Upper lobe of left lung (tissue), 6 donors: ENCODE data around the gene GTPBP4. TPM values are rescaled to one million over a fixed set of nuclear protein-coding genes. Genes with fewer than 3 reads are reported as not detected.

Experiments used
- ATAC-seq, 2 donors: fragments of 200-7000 bp; cut with Tn5 transposase; one replicate each; pipeline ENCODE4 v1.9.1; 2022; ENCODE audit warnings: mild to moderate bottlenecking in 2 of 2, moderate library complexity in 2 of 2; ENCODE audit not compliant: low FRiP score in 2 of 2
- DNase-seq, 2 donors: peaks; one replicate each; pipeline ENCODE4 v3.0.0-alpha.2; 2019 to 2020
- H3K27ac ChIP-seq, 4 donors: fragments of 200-600 bp; sonication (generic); one replicate each; pipeline ENCODE4 v1.5.1; 2016 to 2019
- H3K27me3 ChIP-seq, 4 donors: fragments of 200-600 bp; sonication (generic); one replicate each; pipeline ENCODE4 v1.5.1; 2017 to 2019
- H3K36me3 ChIP-seq, 4 donors: fragments of 200-600 bp; sonication (generic); one replicate each; pipeline ENCODE4 v1.5.1; 2016 to 2019
- H3K4me1 ChIP-seq, 4 donors: fragments of 200-600 bp; sonication (generic); one replicate each; pipeline ENCODE4 v1.5.1; 2018 to 2019
- H3K4me3 ChIP-seq, 4 donors: fragments of 200-600 bp; sonication (generic); one replicate each; pipeline ENCODE4 v1.5.1; 2017 to 2019; ENCODE audit warnings: mild to moderate bottlenecking in 2 of 4, moderate library complexity in 1 of 4
- H3K9me3 ChIP-seq, 4 donors: fragments of 200-600 bp; sonication (generic); one replicate each; pipeline ENCODE4 v1.5.1; 2018 to 2019
- CTCF ChIP-seq, 6 experiments: fragments of 450-650 bp in 4 of 6; fragments of 200-600 bp in 2 of 6; sonication (generic) in 2 of 6; IDR thresholded peaks; one replicate each; pipeline ENCODE4 v1.5.1; 2016 to 2019; ENCODE audit warnings: antibody characterized with exemption in 6 of 6
- EP300 ChIP-seq, 4 donors: sonication (generic); formaldehyde crosslinking; IDR thresholded peaks; one replicate each; pipeline ENCODE4 v1.5.1; 2017; ENCODE audit warnings: antibody characterized with exemption in 4 of 4, control low read depth in 2 of 4
- POLR2A ChIP-seq, 4 donors: fragments of 450-650 bp; IDR thresholded peaks; one replicate each; pipeline ENCODE4 v1.5.1; 2016 to 2017; ENCODE audit warnings: antibody characterized with exemption in 4 of 4, mild to moderate bottlenecking in 2 of 4
- POLR2AphosphoS5 ChIP-seq, 2 donors: sonication (generic); formaldehyde crosslinking; IDR thresholded peaks; one replicate each; pipeline ENCODE4 v1.5.1; 2017; ENCODE audit warnings: antibody characterized with exemption in 2 of 2
- WGBS, 2 donors: methylation state at CpG; one replicate each; pipeline ENCODE4 v1.1.5; 2017 to 2018; 5-methylcytosine and 5-hydroxymethylcytosine counted together
- total RNA-seq, 6 donors: library from RNA; depleted of rRNA in 4 of 6; stranded (reverse); fragments of >200 nt in 4 of 6; gene quantifications; one replicate each; pipeline versions ENCODE4 v1.1.0 to v1.2.1, GENCODE V29; 2016 to 2021
- donor health status: DM: no; HTN: no; CAD: no; lungs with moderate emphysema.
- donor health status: DM: no; HTN: yes; CAD: no; lungs with severe emphysema.

The GTPBP4 gene
- total RNA-seq, 6 donors from 2014 or later = 22.0 to 41.9 (median 33.3) TPM

- no peak overlapping the region for H3K4me3 ChIP-seq
- H3K27me3 ChIP-seq = no peaks in the 10 kb centered on the region
- peak overlapping the region; percentile 45 to 86 (median 71) for H3K27ac ChIP-seq
- peaks cover 13 to 45% (median 35%) of the 10 kb centered on the region in 4 donors for H3K4me1 ChIP-seq
- H3K36me3 ChIP-seq = no peaks in the 10 kb centered on the region
- WGBS, 2 donors = 59 to 79% methylated on average over 5 of the region's 5 CpGs
- ATAC-seq = peak in 1 of 2 donors; percentile 1
- TF ChIP-seq POLR2A (IDR thresholded peaks at IDR 0.05) (no peak), EP300 (IDR thresholded peaks at IDR 0.05) (no peak), POLR2AphosphoS5 (IDR thresholded peaks at IDR 0.05) (no peak), CTCF (IDR thresholded peaks at IDR 0.05) (no peak)
- peaks cover 0 to 11% (median 9%) of the 10 kb centered on the region in 4 donors for H3K9me3 ChIP-seq
- no peak for DNase-seq
Observed at GRCh38 chr10:974785-975074, 13.5 kb upstream of the GTPBP4 start.

DNA sequence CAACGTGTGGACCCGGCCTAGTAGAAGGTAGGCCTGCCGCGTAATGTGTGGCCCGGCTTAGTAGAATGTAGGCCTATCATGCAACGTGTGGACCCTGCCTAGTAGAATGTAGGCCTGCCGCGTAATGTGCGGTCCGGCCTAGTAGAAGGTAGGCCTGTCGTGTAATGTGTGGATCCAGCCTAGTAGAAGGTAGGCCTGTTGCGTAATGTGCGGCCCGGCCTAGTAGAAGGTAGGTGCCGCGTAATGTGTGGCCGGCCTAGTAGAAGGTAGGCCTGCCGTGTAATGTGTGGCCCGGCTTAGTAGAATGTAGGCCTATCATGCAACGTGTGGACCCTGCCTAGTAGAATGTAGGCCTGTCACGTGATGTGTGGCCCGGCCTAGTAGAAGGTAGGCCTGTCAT lies 11.9 kb upstream of the GTPBP4 start:
- ATAC-seq = no peak
- Histone ChIP-seq H3K36me3 (no peaks in the 10 kb centered on the region), H3K4me1 (peaks cover 2 to 37% (median 22%) of the 10 kb centered on the region in 4 donors), H3K27me3 (no peaks in the 10 kb centered on the region), H3K27ac (no peak overlapping the region), H3K9me3 (peaks cover 4 to 22% (median 21%) of the 10 kb centered on the region in 4 donors), H3K4me3 (no peak overlapping the region)
- no peak for TF ChIP-seq EP300 (IDR thresholded peaks at IDR 0.05)
- no peak for TF ChIP-seq CTCF (IDR thresholded peaks at IDR 0.05)
- no peak for TF ChIP-seq POLR2A (IDR thresholded peaks at IDR 0.05)
- TF ChIP-seq POLR2AphosphoS5 (IDR thresholded peaks at IDR 0.05) = no peak
- 90 to 94% methylated on average over 22 of the region's 22 CpGs for WGBS, 2 donors
- no peak for DNase-seq

DNA sequence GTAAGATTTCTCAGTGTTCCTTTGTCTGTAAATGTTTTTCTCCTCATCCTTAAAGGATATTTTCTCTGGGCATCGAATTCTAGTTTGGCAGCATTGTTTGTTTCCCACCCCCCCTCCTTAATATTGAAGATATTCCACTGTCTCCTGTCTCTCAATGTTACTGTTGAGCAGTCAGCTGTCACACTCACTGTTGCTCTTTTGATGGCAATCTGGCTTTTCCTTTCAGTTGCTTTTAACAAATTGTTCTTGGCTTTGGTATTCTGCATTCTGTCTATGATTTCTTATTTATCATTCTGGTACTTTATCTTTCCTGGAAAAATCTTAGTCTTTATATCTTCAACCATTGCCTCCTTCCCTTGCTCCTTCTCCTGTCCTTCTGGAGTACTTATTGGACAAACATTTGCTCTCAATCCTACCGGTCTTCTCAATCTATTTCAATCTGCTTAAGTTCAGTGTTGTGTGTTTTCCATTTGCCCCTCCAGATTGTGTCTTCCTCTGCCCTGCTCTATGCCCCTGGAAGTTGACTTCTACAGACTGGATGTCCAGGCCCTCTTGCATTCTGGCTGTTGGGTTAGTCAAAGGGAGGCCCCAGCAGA lies 9.3 kb upstream of the GTPBP4 start:
- ATAC-seq = no peak
- H3K27ac ChIP-seq = no peak overlapping the region

GRCh38 chr10:980468-981093 lies 7.7 kb upstream of the GTPBP4 start:
- Histone ChIP-seq H3K27me3 (no peaks in the 10 kb centered on the region), H3K4me1 (peaks cover 0 to 5% (median 2%) of the 10 kb centered on the region in 4 donors), H3K36me3 (no peaks in the 10 kb centered on the region), H3K9me3 (peaks cover 4 to 22% (median 21%) of the 10 kb centered on the region in 4 donors), H3K27ac (no peak overlapping the region), H3K4me3 (no peak overlapping the region)
- ATAC-seq (no peak), DNase-seq (no peak)
- WGBS, 2 donors = 97 to 100% methylated on average over 5 of the region's 5 CpGs
- TF ChIP-seq EP300 (IDR thresholded peaks at IDR 0.05) (no peak), POLR2A (IDR thresholded peaks at IDR 0.05) (no peak), CTCF (IDR thresholded peaks at IDR 0.05) (no peak), POLR2AphosphoS5 (IDR thresholded peaks at IDR 0.05) (no peak)

More for the DNA sequence above, 9.3 kb upstream of the GTPBP4 start:
- no peak for DNase-seq
- Histone ChIP-seq H3K4me1 (peaks cover 0 to 16% (median 6%) of the 10 kb centered on the region in 4 donors), H3K27me3 (no peaks in the 10 kb centered on the region), H3K9me3 (peaks cover 4 to 22% (median 21%) of the 10 kb centered on the region in 4 donors), H3K36me3 (no peaks in the 10 kb centered on the region), H3K4me3 (no peak overlapping the region)
- 88 to 100% methylated on average over 2 of the region's 2 CpGs for WGBS, 2 donors
- TF ChIP-seq CTCF (IDR thresholded peaks at IDR 0.05) (no peak), POLR2AphosphoS5 (IDR thresholded peaks at IDR 0.05) (no peak), EP300 (IDR thresholded peaks at IDR 0.05) (no peak), POLR2A (IDR thresholded peaks at IDR 0.05) (no peak)
